NOMO-1 treated with DMSO at 0.1 percent for 48 hours (cell line): Measurements from ENCODE around the gene NELL1.

Experiments
- DNase-seq: peaks from one replicate; lab custom pipeline; 2025; ENCODE audit not compliant: unreplicated experiment; lab: John Stamatoyannopoulos, UW

NELL1 gene

GRCh38 chr11:21541187-21541751, 871.9 kb downstream of the NELL1 start:
- no peak for DNase-seq

GRCh38 chr11:21543901-21544300, 874.5 kb downstream of the NELL1 start:
- no peak for DNase-seq

- DNase-seq: no peak
Measured at GRCh38 chr11:21545699-21546098, 876.3 kb downstream of the NELL1 start.

GRCh38 chr11:21546703-21547102, 877.3 kb downstream of the NELL1 start:
- DNase-seq: no peak

- no peak for DNase-seq
Measured at GRCh38 chr11:21552911-21553310, 883.5 kb downstream of the NELL1 start.

GRCh38 chr11:21553795-21554194, 884.4 kb downstream of the NELL1 start:
- no peak for DNase-seq

- no peak for DNase-seq
Measured at GRCh38 chr11:21554284-21554683, 884.9 kb downstream of the NELL1 start.

DNA sequence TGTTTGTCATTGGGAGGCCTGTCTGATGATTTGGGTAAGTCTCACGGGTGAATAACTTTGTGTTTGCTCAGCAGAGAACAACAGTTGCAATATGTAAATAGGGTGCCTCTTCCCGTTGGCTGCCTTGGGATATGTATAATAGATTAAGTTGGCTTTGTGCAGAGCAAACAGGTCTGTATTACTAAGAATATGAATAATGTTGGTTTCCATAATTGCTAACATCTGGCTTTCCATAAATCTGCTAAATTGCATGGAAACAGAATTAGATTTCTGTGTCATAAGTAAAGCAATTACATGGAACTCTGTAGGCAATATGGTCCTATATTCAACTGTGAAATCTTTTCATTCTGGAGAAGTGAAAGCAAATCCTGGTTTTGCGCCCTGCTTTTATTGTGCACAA, 887.5 kb downstream of the NELL1 start:
- DNase-seq: no peak

GRCh38 chr11:21560466-21560975, 891.1 kb downstream of the NELL1 start:
- DNase-seq: no peak

GRCh38 chr11:21561581-21561980, 892.2 kb downstream of the NELL1 start:
- DNase-seq: no peak

GRCh38 chr11:21564095-21564494, 894.7 kb downstream of the NELL1 start:
- no peak for DNase-seq

DNA sequence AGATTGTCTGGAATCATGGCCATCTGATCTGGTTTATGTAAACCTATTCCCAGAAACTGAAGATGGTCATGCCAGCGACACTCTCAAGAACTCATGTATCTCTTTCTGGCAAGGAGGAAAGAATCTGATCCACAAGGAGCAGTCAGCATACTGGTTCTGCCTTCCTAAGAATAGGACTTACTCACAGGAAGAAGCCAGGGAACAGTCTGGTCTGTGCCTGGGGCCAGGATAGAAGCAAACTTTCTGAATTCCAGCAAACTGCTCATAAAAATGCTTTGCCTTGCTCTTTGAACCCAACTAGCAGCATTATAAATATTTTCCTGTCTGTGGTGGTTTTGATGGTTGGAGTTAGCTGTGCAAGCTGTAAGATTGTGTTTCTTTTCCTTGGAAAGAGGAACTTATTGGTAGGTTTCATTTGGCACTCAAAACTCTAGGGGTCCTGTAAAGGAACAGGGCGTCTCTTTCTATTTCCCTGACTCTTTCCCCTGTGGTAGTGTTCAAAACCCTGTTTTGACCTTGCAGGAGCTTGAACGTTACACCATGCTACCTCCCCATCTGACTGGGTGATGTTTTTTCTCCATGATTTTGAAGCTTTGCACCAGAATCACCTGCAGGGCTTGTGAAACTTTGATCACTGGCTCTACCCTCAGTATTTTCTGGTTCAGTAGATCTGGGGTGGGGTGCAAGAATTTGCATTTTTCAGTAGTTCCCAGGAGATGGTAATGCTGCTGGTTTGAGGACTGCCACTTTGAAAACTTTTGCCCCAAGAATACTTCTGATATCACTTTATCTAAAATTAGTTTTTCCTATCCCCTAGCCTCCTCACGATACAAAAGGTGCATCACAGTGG, 895.7 kb downstream of the NELL1 start:
- DNase-seq: no peak

GRCh38 chr11:21566521-21567117, 897.2 kb downstream of the NELL1 start:
- DNase-seq: no peak

GRCh38 chr11:21567645-21568290, 898.4 kb downstream of the NELL1 start:
- no peak for DNase-seq

GRCh38 chr11:21572210-21572609, 902.8 kb downstream of the NELL1 start:
- DNase-seq: no peak

GRCh38 chr11:21582791-21583190, 913.4 kb downstream of the NELL1 start:
- DNase-seq: no peak

- no peak for DNase-seq
Measured at GRCh38 chr11:21588754-21589153, 919.4 kb downstream of the NELL1 start.

DNA sequence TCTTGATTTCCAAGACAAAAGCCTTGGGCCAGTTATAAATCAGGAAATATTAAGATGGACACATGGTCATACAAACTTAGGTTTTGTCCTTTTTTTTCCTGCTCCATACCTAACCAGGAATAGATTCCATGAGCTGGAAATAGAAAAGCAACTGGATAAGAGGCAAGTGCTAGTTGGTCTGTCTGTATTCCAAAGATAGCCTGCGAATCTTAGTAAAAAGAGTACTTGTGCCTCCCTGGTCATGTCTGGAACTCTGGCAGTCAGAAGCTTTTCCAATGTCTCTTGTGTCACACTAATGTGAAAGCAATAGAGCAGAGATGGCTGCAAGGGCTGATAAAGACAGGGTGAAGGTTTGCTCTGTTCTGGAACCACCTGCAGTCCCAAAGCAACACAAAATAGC, 933.3 kb downstream of the NELL1 start:
- no peak for DNase-seq

- no peak for DNase-seq
Measured at GRCh38 chr11:21603886-21604285, 934.5 kb downstream of the NELL1 start.

DNA sequence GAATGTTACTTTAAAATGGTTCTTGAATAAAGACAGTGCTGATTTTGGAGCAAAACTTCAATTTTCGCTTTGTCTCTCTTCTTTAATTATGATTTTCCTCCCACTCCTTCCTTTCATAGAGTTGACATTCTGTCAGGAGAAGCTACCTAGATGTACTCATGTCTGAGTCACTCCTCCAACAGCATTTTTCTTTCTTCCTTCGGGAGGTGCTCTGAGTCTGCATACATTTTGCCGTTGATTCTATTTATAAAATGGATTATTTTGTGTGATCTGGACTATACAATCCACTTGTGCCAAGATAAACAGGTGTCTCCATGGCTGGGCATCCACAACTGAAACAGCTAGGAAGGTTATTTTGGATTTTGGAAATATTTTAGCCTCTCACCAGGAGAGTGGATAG, 935.2 kb downstream of the NELL1 start:
- DNase-seq: no peak

DNA sequence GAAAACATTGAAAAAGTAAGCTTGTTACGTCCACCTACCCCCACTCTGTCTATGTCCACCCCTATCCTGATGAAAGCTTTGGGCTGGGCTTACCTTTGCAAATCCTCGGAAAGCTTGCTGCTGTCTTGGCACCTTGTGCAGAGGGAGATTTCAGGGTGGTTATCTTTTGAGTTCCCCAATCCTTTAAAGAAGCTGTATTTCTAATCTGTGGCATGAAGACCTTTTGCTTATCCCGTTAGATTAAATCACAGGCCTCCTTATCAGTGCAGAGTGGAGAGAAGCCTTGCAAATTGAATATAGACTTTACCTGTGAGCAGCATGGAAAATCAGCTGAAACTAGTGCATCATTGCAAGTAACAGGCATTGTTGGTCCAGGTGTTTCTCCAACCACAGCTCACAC, 942.9 kb downstream of the NELL1 start:
- no peak for DNase-seq

DNA sequence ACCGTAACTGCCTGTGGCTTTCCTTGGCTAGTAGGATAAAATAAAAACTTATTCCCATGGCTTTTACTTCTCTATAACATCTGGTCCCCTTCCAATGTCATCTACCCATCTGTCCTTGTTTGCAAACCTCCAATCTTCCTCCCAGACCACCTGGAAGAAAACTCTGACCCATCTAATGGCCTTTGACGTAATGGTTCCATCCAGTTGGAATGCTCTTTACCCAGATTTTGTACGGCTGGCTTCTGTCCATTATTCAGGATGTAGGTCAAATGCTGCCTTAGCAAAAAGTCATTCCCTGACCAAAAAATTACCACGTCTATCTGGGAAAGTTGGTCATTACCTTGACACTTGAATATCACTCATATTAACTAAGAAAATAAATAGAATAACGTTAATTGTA, 945.6 kb downstream of the NELL1 start:
- DNase-seq: no peak
